Spleen (tissue), 7 donors: ENCODE results near the gene POU3F2.

Source experiments
- POLR2AphosphoS5 ChIP-seq, 3 donors: sonication (generic); formaldehyde crosslinking; IDR thresholded peaks; one replicate each; pipeline ENCODE4 v1.5.1; 2017; ENCODE audit warnings: antibody characterized with exemption in 3 of 3
- TF ChIP-seq, protein P1 (sequence below), 11 experiments: fragments of 200-600 bp in 7 of 11; fragments of 450-650 bp in 4 of 11; sonication (generic) in 4 of 11; IDR thresholded peaks in 8 of 11; conservative IDR thresholded peaks in 3 of 11; 1 replicate in 7 of 11; 2 replicates in 4 of 11; pipeline versions ENCODE4 v1.4.0 to v1.8.0; 2016 to 2021; ENCODE audit warnings: antibody characterized with exemption in 11 of 11, inconsistent platforms in 4 of 11, mild to moderate bottlenecking in 1 of 11
- donor health status: DM: no; HTN: no; CAD: no; lungs with moderate emphysema.
- donor health status: DM: no; HTN: no; CAD: no.
- donor health status: DM: no; HTN: no; CAD: no.

DNA sequence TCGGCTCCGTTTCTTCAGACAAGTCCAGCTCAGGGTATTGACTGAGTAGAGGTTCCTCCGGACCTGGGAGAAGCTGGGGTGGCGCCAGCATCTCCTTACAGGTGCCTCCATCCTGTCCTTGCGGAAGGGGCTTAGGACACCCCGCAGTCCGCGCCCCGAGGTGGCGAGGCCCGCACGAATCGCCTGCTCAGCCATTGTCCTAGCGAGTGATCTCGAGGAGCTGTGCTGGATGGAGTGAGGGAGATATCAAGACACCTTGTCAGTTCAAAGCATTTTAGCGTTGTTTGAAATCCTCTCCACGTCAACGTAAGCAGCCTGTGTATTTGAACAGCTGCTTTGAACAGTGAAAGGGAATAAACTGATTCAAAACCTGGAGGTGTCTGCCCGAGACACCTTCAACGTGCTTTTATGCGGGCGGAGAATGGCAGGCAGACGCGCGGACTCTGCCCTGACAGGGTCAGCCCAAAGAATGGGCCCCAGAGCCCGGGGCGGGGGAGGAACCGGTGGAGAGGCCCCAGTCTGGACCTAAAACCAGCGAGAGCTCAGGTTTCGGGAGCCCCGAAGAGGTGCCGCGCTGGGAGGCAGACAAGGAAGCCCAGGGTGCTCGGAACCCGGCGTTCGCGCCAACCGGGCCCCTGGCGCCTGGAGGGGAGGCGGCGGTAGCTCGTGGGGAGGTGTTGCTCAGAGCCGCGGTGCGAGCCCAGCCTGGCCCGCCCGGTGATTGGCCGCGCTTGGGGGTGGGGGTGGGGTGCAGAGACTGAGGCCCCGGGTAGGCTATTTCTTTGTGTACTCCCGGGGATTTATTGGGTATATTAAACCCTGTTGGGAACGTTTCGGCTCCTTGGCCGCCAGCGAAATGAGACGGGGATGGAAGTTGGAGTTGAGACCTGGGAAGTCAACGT, 3.1 kb upstream of the POU3F2 start:
- TF ChIP-seq, protein P1, sequence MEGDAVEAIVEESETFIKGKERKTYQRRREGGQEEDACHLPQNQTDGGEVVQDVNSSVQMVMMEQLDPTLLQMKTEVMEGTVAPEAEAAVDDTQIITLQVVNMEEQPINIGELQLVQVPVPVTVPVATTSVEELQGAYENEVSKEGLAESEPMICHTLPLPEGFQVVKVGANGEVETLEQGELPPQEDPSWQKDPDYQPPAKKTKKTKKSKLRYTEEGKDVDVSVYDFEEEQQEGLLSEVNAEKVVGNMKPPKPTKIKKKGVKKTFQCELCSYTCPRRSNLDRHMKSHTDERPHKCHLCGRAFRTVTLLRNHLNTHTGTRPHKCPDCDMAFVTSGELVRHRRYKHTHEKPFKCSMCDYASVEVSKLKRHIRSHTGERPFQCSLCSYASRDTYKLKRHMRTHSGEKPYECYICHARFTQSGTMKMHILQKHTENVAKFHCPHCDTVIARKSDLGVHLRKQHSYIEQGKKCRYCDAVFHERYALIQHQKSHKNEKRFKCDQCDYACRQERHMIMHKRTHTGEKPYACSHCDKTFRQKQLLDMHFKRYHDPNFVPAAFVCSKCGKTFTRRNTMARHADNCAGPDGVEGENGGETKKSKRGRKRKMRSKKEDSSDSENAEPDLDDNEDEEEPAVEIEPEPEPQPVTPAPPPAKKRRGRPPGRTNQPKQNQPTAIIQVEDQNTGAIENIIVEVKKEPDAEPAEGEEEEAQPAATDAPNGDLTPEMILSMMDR (IDR thresholded peaks at IDR 0.05 in 8 of 11, conservative IDR thresholded peaks at IDR 0.05 in 3 of 11), result no peak
- TF ChIP-seq POLR2AphosphoS5 (IDR thresholded peaks at IDR 0.05), result no peak
